ENCODE results near the gene MYO1A. TPM values are rescaled to one million over a fixed set of nuclear protein-coding genes. Genes with fewer than 3 reads are reported as not detected.

The MYO1A gene
- total RNA-seq, 1 experiment from 2014 or later, result 0.26 TPM

DNA sequence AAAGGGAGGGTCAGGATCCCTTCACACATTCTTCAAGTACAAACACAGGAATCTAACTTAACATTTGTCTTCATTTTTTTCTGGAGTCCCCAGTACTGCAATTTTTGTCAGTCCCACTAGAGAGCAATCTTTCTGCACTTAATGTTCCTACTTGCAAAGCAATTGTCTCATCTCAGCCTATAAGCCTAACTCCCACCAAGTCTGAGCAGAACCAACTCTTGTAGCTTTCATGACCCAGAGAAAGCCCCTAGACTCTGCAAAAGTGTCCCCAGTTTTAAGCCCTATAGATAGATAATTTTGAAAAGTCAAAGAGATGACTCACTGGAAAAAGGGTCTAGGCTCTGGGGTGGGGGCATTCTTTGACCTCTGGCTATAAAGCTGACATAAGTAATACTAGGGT, 41.8 kb downstream of the MYO1A start:
- Mint-ChIP-seq H3K4me3 (no peak overlapping the region), H3K27me3 (ENCODE audit: low read depth) (peaks cover 3% of the 10 kb centered on the region), H3K36me3 (ENCODE audit: insufficient read depth in 1 of 3, low read depth in 3 of 3) (peaks cover 14 to 20% (median 14%) of the 10 kb centered on the region in 3 experiments; a peak in 6 of 7 replicates), H3K27ac (no peak overlapping the region), H3K4me1 (peaks cover 48 to 65% of the 10 kb centered on the region in 2 experiments), H3K9me3 (no peaks in the 10 kb centered on the region)
- H3K4me2 ChIP-seq (ENCODE audit: insufficient read depth, insufficient read length, low read length), result no peak overlapping the region
- H3K27me3 ChIP-seq (ENCODE audit: insufficient read depth, low read length), result no peaks in the 10 kb centered on the region; the same call in 1 of the 2 replicates
- H2BK20ac ChIP-seq (ENCODE audit: low read depth, low read length, poor library complexity, severe bottlenecking), result no peak overlapping the region
- H2AK5ac ChIP-seq (ENCODE audit: insufficient read length, low read length), result no peak overlapping the region
- TF ChIP-seq, protein P1, sequence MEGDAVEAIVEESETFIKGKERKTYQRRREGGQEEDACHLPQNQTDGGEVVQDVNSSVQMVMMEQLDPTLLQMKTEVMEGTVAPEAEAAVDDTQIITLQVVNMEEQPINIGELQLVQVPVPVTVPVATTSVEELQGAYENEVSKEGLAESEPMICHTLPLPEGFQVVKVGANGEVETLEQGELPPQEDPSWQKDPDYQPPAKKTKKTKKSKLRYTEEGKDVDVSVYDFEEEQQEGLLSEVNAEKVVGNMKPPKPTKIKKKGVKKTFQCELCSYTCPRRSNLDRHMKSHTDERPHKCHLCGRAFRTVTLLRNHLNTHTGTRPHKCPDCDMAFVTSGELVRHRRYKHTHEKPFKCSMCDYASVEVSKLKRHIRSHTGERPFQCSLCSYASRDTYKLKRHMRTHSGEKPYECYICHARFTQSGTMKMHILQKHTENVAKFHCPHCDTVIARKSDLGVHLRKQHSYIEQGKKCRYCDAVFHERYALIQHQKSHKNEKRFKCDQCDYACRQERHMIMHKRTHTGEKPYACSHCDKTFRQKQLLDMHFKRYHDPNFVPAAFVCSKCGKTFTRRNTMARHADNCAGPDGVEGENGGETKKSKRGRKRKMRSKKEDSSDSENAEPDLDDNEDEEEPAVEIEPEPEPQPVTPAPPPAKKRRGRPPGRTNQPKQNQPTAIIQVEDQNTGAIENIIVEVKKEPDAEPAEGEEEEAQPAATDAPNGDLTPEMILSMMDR (conservative IDR thresholded peaks at IDR 0.05), result peak; percentile 61
- H3K9ac ChIP-seq (ENCODE audit: extremely low read depth, insufficient read length, low read length), result no peak overlapping the region
- H3K9me3 ChIP-seq (ENCODE audit: control insufficient read depth, low read depth, low read length), result no peaks in the 10 kb centered on the region
- no peak overlapping the region for H3K14ac ChIP-seq (ENCODE audit: insufficient read depth, low read length)
- no peak for DNase-seq
- H2BK120ac ChIP-seq (ENCODE audit: low read depth, low read length, poor library complexity, severe bottlenecking), result no peak overlapping the region
- no peak overlapping the region for H2BK5ac ChIP-seq (ENCODE audit: insufficient read length, low read length)
- no peak overlapping the region for H3K18ac ChIP-seq (ENCODE audit: insufficient read length, low read depth, low read length)
- H4K91ac ChIP-seq (ENCODE audit: insufficient read length, low read depth, low read length), result no peak overlapping the region
- H3T11ph ChIP-seq (ENCODE audit: low read length), result no peak overlapping the region
- no peak overlapping the region for H3K27ac ChIP-seq (ENCODE audit: insufficient read length, low read depth, low read length)
- no peak overlapping the region for H2BK15ac ChIP-seq (ENCODE audit: low read depth, low read length)
- no peaks in the 10 kb centered on the region for H3K23me2 ChIP-seq (ENCODE audit: insufficient read length, low read depth, low read length, poor library complexity, severe bottlenecking)
- H4K20me1 ChIP-seq (ENCODE audit: control insufficient read depth, insufficient read depth, insufficient read length), result no peaks in the 10 kb centered on the region
- no peak overlapping the region for H2AFZ ChIP-seq (ENCODE audit: low read length)
- H3K79me1 ChIP-seq (ENCODE audit: insufficient read depth, low read depth, low read length, poor library complexity, severe bottlenecking), result peaks cover 5% of the 10 kb centered on the region
- no peak overlapping the region for H2BK12ac ChIP-seq (ENCODE audit: insufficient read length, low read depth, low read length)
- peaks cover 13% of the 10 kb centered on the region; the same call in 1 of the 2 replicates for H3K4me1 ChIP-seq (ENCODE audit: insufficient read depth, low read length)
- H3K23ac ChIP-seq (ENCODE audit: insufficient read length, low read depth, low read length), result no peak overlapping the region
- no peaks in the 10 kb centered on the region; the same call in 1 of the 2 replicates for H3K79me2 ChIP-seq (ENCODE audit: insufficient read depth, low read length)
- no peak overlapping the region for H3K56ac ChIP-seq (ENCODE audit: insufficient read length, low read depth, low read length)
- H3K4ac ChIP-seq (ENCODE audit: low read depth, low read length), result no peak overlapping the region
- H4K5ac ChIP-seq (ENCODE audit: insufficient read length, low read depth, low read length), result no peak overlapping the region
- H4K8ac ChIP-seq (replicated peaks; ENCODE audit: insufficient read length, low read depth, low read length), result no peak overlapping the region

Measured in H9 (cell line).